ENCODE measurements around the gene CALN1. TPM values are rescaled to one million over a fixed set of nuclear protein-coding genes. Genes with fewer than 3 reads are reported as not detected.

Gene CALN1
- total RNA-seq, 4 donors from 2014 or later: under 0.01 to 0.33 (median 0.10) TPM; not detected in 1

DNA sequence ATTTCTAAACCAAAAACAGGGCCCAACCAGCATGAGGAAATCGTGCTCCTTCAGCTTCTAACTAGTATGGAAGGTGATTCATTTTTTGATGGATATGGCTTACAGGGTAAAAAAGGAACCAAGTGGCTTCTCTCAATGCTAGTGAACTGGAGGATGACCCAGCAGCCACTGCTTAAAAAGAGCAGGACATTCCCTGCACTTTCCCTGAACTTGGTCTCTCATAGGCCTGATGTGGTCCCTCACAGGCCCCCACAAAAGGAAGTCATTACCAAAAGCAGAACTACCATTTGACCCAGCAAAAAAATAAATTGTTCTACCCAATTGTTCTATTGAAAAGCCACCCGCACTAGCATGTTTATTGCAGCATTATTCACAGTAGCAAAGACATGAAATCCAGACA is 188.8 kb downstream of the CALN1 start:
- Histone ChIP-seq H3K4me1 (no peaks in the 10 kb centered on the region), H3K4me3 (replicated peaks in 1 of 3) (no peak overlapping the region), H3K36me3 (no peaks in the 10 kb centered on the region), H3K9me3 (no peaks in the 10 kb centered on the region), H3K27me3 (no peaks in the 10 kb centered on the region), H3K27ac (no peak overlapping the region)
- 80 to 87% methylated on average over 2 of the region's 2 CpGs for WGBS, 2 donors
- intact Hi-C loops (cut with DNase I): no loop called here
- TF ChIP-seq, protein P1, sequence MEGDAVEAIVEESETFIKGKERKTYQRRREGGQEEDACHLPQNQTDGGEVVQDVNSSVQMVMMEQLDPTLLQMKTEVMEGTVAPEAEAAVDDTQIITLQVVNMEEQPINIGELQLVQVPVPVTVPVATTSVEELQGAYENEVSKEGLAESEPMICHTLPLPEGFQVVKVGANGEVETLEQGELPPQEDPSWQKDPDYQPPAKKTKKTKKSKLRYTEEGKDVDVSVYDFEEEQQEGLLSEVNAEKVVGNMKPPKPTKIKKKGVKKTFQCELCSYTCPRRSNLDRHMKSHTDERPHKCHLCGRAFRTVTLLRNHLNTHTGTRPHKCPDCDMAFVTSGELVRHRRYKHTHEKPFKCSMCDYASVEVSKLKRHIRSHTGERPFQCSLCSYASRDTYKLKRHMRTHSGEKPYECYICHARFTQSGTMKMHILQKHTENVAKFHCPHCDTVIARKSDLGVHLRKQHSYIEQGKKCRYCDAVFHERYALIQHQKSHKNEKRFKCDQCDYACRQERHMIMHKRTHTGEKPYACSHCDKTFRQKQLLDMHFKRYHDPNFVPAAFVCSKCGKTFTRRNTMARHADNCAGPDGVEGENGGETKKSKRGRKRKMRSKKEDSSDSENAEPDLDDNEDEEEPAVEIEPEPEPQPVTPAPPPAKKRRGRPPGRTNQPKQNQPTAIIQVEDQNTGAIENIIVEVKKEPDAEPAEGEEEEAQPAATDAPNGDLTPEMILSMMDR (IDR thresholded peaks at IDR 0.05): no peak
- DNase-seq: no peak

DNA sequence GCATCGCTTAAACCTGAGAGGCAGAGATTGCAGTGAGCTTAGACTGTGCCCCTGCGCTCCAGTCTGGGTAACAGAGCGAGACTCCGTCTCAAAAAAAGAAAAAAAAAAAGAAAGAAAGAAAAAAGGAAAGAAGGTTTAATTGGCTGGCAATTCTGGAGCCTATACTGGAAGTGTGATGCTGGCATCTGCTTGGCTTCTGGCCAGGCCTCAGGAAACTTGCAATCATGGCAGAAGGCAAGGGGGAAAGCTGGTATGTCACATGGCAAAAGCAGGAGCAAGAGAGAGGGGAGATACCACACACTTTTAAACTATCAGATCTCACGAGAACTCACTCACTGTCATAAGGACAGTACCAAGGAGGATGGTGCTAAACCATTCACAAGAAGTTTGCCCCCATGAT is 190.0 kb downstream of the CALN1 start:
- Histone ChIP-seq H3K4me1 (no peaks in the 10 kb centered on the region), H3K27me3 (no peaks in the 10 kb centered on the region), H3K27ac (no peak overlapping the region), H3K4me3 (replicated peaks in 1 of 3) (no peak overlapping the region), H3K9me3 (no peaks in the 10 kb centered on the region), H3K36me3 (no peaks in the 10 kb centered on the region)
- no peak for DNase-seq
- intact Hi-C loops (cut with DNase I): no loop called here
- no peak for TF ChIP-seq POLR2A (IDR thresholded peaks at IDR 0.05)
- TF ChIP-seq, protein P1 (IDR thresholded peaks at IDR 0.05): no peak
- WGBS, 2 donors: 93 to 94% methylated on average over 5 of the region's 5 CpGs

DNA sequence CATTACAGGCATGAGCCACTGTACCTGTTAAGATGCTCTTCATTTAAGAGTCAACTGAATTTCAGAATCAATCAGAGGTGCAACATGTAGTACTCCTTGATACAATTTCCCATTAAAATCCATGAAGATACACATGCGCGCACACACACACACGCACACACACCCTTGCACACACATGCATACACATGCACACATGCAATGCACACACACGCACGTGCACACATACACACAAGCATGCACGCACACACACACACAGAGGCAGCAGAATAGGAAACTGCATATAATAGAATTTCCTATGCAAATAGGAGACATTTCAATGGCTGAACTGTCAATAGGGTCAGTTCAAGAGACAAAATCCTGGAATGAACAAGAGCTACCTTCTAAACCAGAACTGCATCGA is 192.6 kb downstream of the CALN1 start:
- Histone ChIP-seq H3K9me3 (no peaks in the 10 kb centered on the region), H3K27me3 (no peaks in the 10 kb centered on the region), H3K36me3 (no peaks in the 10 kb centered on the region), H3K27ac (no peak overlapping the region), H3K4me3 (replicated peaks in 1 of 3) (no peak overlapping the region), H3K4me1 (no peaks in the 10 kb centered on the region)
- TF ChIP-seq POLR2A (IDR thresholded peaks at IDR 0.05): no peak
- TF ChIP-seq, protein P1 (IDR thresholded peaks at IDR 0.05): no peak
- 93 to 97% methylated on average over 7 of the region's 7 CpGs for WGBS, 2 donors
- no peak for DNase-seq
- intact Hi-C loops (cut with DNase I): no loop called here

DNA sequence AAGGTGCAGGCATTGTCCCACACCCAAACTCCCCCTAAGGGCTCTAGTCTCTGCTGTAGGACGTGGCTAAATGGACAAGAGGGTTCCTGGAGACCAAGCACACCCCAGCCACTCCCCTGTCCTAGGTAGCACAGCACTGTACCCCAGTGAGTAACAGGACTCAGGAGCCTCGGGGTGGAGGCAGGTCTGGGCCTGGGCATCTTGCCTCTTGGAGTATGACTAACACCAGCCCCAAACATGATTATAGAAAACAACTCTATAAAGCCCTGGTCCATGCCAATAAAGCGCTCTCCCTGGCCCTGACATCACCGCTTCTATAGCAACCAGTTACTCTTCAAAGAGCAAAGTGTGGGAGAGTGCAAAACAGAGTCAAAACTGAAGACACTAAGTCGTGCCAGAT is 195.0 kb downstream of the CALN1 start:
- Histone ChIP-seq H3K4me1 (no peaks in the 10 kb centered on the region), H3K9me3 (no peaks in the 10 kb centered on the region), H3K4me3 (replicated peaks in 1 of 3) (no peak overlapping the region), H3K27ac (no peak overlapping the region), H3K27me3 (no peaks in the 10 kb centered on the region), H3K36me3 (no peaks in the 10 kb centered on the region)
- DNase-seq: no peak
- TF ChIP-seq, protein P1 (IDR thresholded peaks at IDR 0.05): no peak
- no peak for TF ChIP-seq POLR2A (IDR thresholded peaks at IDR 0.05)
- 69 to 76% methylated on average over 4 to 5 of the region's 5 CpGs for WGBS, 2 donors
- intact Hi-C loops (cut with DNase I): no loop called here

DNA sequence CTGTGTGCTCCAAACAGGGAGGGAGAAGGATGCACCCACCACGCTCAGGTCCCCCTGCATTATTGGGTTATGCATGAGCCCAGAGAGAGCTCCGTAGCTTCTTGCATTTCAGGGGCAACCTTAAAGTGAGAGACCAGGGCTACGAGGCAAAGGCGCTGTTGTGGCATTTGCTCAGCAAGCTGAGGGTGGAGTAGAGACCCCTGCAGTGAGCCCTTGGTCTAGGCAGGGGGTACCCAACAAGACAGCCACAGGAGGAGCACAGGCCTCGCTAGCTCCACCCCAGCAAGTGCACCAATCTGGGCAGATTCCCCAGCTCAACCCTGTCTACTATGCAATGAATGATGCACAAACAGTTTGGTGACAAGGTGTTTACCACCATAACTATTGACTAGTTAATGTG is 198.4 kb downstream of the CALN1 start:
- Histone ChIP-seq H3K36me3 (no peaks in the 10 kb centered on the region), H3K27me3 (no peaks in the 10 kb centered on the region), H3K4me1 (peaks cover 0 to under 1% of the 10 kb centered on the region in 2 donors), H3K4me3 (replicated peaks in 1 of 3) (no peak overlapping the region), H3K9me3 (no peaks in the 10 kb centered on the region), H3K27ac (no peak overlapping the region)
- WGBS, 2 donors: 66 to 86% methylated on average over 4 of the region's 5 CpGs
- no peak for TF ChIP-seq POLR2A (IDR thresholded peaks at IDR 0.05)
- TF ChIP-seq, protein P1 (IDR thresholded peaks at IDR 0.05): no peak
- DNase-seq: no peak
- intact Hi-C loops (cut with DNase I): no loop called here
